GM12865 (cell line): Measurements from ENCODE around the gene HDDC3.

Experiments
- DNase-seq: peaks from one replicate; pipeline ENCODE4 v3.0.0; 2010; ENCODE audit warnings: low read depth
- H3K4me3 ChIP-seq: 2 replicates; pipeline ENCODE4 v1.5.1; 2011; ENCODE audit warnings: mild to moderate bottlenecking, low read depth, low read length, control low read depth
- CTCF ChIP-seq: IDR thresholded peaks from 2 replicates; pipeline ENCODE4 v1.5.1; 2011; ENCODE audit warnings: low read length, control low read depth, low read depth, inconsistent platforms; ENCODE audit not compliant: insufficient read depth; ENCODE audit errors: missing control alignments

HDDC3 gene

GRCh38 chr15:90883526-90883975 is 48.8 kb downstream of the HDDC3 start:
- TF ChIP-seq CTCF, result no peak
- no peak overlapping the region for H3K4me3 ChIP-seq
- DNase-seq, result no peak

GRCh38 chr15:90882781-90883525 is 49.4 kb downstream of the HDDC3 start:
- no peak for DNase-seq
- H3K4me3 ChIP-seq, result no peak overlapping the region
- TF ChIP-seq CTCF, result no peak

GRCh38 chr15:90881978-90882721 is 50.2 kb downstream of the HDDC3 start:
- no peak for DNase-seq
- H3K4me3 ChIP-seq, result no peak overlapping the region
- TF ChIP-seq CTCF, result no peak

- TF ChIP-seq CTCF, result no peak
- H3K4me3 ChIP-seq, result no peak overlapping the region
- DNase-seq, result no peak
Observed at GRCh38 chr15:90881181-90881977, 51.0 kb downstream of the HDDC3 start.

GRCh38 chr15:90880381-90881145 is 51.8 kb downstream of the HDDC3 start:
- TF ChIP-seq CTCF, result no peak
- no peak for DNase-seq

More at GRCh38 chr15:90880381-90881145, 51.8 kb downstream of the HDDC3 start:
- H3K4me3 ChIP-seq, result no peak overlapping the region
